B cell (primary cell): ENCODE measurements around the gene NMNAT2. TPM values are rescaled to one million over a fixed set of nuclear protein-coding genes. Genes with fewer than 3 reads are reported as not detected.

Experiments
- ATAC-seq: fragments of 200-7000 bp; cut with Tn5 transposase; one replicate; pipeline ENCODE4 v1.10.0; 2021; ENCODE audit warnings: low read depth, mild to moderate bottlenecking, moderate number of reproducible peaks, moderate library complexity
- CTCF ChIA-PET: fragments of 350-600 bp; sonication (Branson Sonifier 250); formaldehyde crosslinking; loops from one replicate; lab custom pipeline; 2021; ENCODE audit warnings: antibody characterized with exemption, inconsistent platforms; lab: Charles Lee
- POLR2A ChIA-PET: fragments of 350-600 bp; sonication (Branson Sonifier 250); formaldehyde crosslinking; loops from one replicate; lab custom pipeline; 2021; ENCODE audit warnings: antibody characterized with exemption; lab: Charles Lee
- DNase-seq: peaks from one replicate; pipeline ENCODE4 v3.0.0; 2013
- H2AFZ ChIP-seq: 2 replicates; pipeline ENCODE4 v1.6.1; 2012; ENCODE audit warnings: mild to moderate bottlenecking, low read depth, low read length; ENCODE audit not compliant: insufficient read depth, poor library complexity, severe bottlenecking
- H3K27ac ChIP-seq, 2 donors: 1 replicate in 1 of 2; 2 replicates in 1 of 2; pipeline ENCODE4 v1.5.1; 2012 to 2013; ENCODE audit warnings: low read length in 2 of 2, mild to moderate bottlenecking in 2 of 2, moderate library complexity in 1 of 2
- H3K27me3 ChIP-seq, 4 experiments: fragments of 200-600 bp in 1 of 4; sonication (generic) in 1 of 4; replicated peaks in 1 of 4; 1 replicate in 2 of 4; 2 replicates in 2 of 4; pipeline versions ENCODE4 v1.6.1 to v1.7.0; 2013 to 2016; ENCODE audit warnings: low read length in 3 of 4, mild to moderate bottlenecking in 2 of 4, mixed read lengths in 1 of 4, moderate library complexity in 1 of 4; ENCODE audit not compliant: insufficient read depth in 4 of 4, control insufficient read depth in 3 of 4; ENCODE audit errors: control extremely low read depth in 1 of 4
- H3K36me3 ChIP-seq, 2 experiments: replicated peaks in 1 of 2; 1 replicate in 1 of 2; 2 replicates in 1 of 2; pipeline versions ENCODE4 v1.6.1 to v1.7.1; 2013; ENCODE audit warnings: low read length in 1 of 2; ENCODE audit not compliant: insufficient read depth in 2 of 2, control insufficient read depth in 1 of 2; ENCODE audit errors: control extremely low read depth in 1 of 2, extremely low read depth in 1 of 2
- H3K4me1 ChIP-seq, 2 donors: fragments of 200-600 bp in 1 of 2; sonication (generic) in 1 of 2; 1 replicate in 1 of 2; 2 replicates in 1 of 2; pipeline versions ENCODE4 v1.5.1 to v1.6.1; 2013 to 2017; ENCODE audit warnings: low read length in 2 of 2; ENCODE audit not compliant: control insufficient read depth in 2 of 2, insufficient read depth in 2 of 2
- H3K4me2 ChIP-seq: replicated peaks from 2 replicates; pipeline ENCODE3; 2012; ENCODE audit warnings: mild to moderate bottlenecking, low read depth, low read length; ENCODE audit not compliant: poor library complexity, severe bottlenecking
- H3K4me3 ChIP-seq, 5 experiments: fragments of 200-600 bp in 1 of 5; sonication (generic) in 1 of 5; 1 replicate in 3 of 5; 2 replicates in 2 of 5; pipeline versions ENCODE4 v1.5.1 to v1.7.0; 2011 to 2016; ENCODE audit warnings: low read length in 4 of 5, mild to moderate bottlenecking in 4 of 5, low read depth in 2 of 5, control low read depth in 1 of 5, moderate library complexity in 1 of 5; ENCODE audit not compliant: insufficient read depth in 1 of 5; ENCODE audit errors: control extremely low read depth in 1 of 5, extremely low read depth in 1 of 5
- H3K79me2 ChIP-seq: fragments of 200-600 bp; sonication (generic); one replicate; pipeline ENCODE4 v1.6.0; 2016; ENCODE audit warnings: low read length; ENCODE audit not compliant: control insufficient read depth, insufficient read depth
- H3K9ac ChIP-seq: fragments of 200-600 bp; sonication (generic); 2 replicates; pipeline ENCODE4 v1.6.1; 2017; ENCODE audit warnings: mild to moderate bottlenecking, low read length, moderate library complexity
- H3K9me3 ChIP-seq, 3 donors: one replicate each; pipeline versions ENCODE4 v1.6.1 to v1.7.1; 2013; ENCODE audit warnings: low read length in 2 of 3; ENCODE audit not compliant: control insufficient read depth in 2 of 3, insufficient read depth in 1 of 3; ENCODE audit errors: control extremely low read depth in 1 of 3
- H4K20me1 ChIP-seq: 2 replicates; pipeline ENCODE4 v1.6.0; 2012; ENCODE audit warnings: mild to moderate bottlenecking, low read length; ENCODE audit not compliant: insufficient read depth, control insufficient read depth, poor library complexity, severe bottlenecking
- H3K27ac Mint-ChIP-seq: one replicate; pipeline ENCODE4 v1.8.0; 2021; ENCODE audit warnings: mixed read lengths
- H3K27me3 Mint-ChIP-seq: one replicate; pipeline ENCODE4 v1.8.0; 2021; ENCODE audit warnings: mixed read lengths
- H3K4me1 Mint-ChIP-seq: one replicate; pipeline ENCODE4 v1.8.0; 2021; ENCODE audit warnings: mixed read lengths
- H3K4me3 Mint-ChIP-seq: one replicate; pipeline ENCODE4 v1.8.0; 2021; ENCODE audit warnings: mixed read lengths
- H3K9me3 Mint-ChIP-seq: one replicate; pipeline ENCODE4 v1.8.0; 2022; ENCODE audit warnings: mixed read lengths; ENCODE audit not compliant: insufficient read depth
- EZH2 ChIP-seq: IDR thresholded peaks from 2 replicates; pipeline ENCODE4 v1.6.1; 2012; ENCODE audit warnings: borderline replicate concordance, low read depth, mild to moderate bottlenecking, moderate library complexity, low read length; ENCODE audit not compliant: insufficient read depth, poor library complexity, severe bottlenecking
- WGBS: methylation state at CpG from one replicate; pipeline ENCODE4 v1.1.5; 2013; ENCODE audit warnings: missing lambda C conversion rate; ENCODE audit not compliant: insufficient coverage; 5-methylcytosine and 5-hydroxymethylcytosine counted together
- intact Hi-C: fragments of 100-400 bp; cut with micrococcal nuclease; formaldehyde crosslinking; loops from one replicate; pipeline ENCODE4 v1.10.0; 2022
- polyA plus RNA-seq: library from polyadenylated mRNA; depleted of rRNA; stranded (reverse); fragments of >200 nt; gene quantifications from 2 replicates; pipeline ENCODE4 v1.2.3, GENCODE V29; 2012
- total RNA-seq, 2 donors: library from RNA; stranded (reverse); fragments of 120-200 nt in 1 of 2; gene quantifications; 1 replicate in 1 of 2; 2 replicates in 1 of 2; pipeline versions ENCODE4 v1.2.3 to v1.2.4, GENCODE V29; 2013 to 2022
- TF ChIP-seq, protein P1 (sequence below): fragments of 200-600 bp; IDR thresholded peaks from one replicate; pipeline ENCODE4 v1.8.0; 2022; ENCODE audit warnings: antibody characterized with exemption, mild to moderate bottlenecking

Gene NMNAT2
- total and polyA plus RNA-seq, 2 donors (not counting 1 experiment from before 2014, with no cell fraction given) = not detected

DNA sequence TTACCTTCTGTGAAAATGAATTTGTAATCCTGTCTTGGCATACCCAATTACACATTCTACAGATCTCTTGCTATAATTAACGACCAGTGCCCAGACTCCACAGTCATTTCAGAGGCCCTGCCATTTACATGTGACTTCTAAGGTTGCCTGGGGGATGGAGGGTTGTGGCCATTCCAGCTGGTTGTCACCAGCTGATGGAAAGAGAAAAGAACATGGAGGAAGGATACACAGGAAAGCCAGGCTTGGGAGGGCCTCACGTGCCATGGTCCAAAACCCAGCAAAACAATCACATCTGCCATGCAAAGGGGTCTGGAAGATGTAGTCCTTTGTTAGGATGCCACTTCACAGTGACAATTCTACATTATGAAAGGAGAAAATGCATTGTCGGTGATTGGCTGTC, 172.8 kb downstream of the NMNAT2 start:
- TF ChIP-seq, protein P1, sequence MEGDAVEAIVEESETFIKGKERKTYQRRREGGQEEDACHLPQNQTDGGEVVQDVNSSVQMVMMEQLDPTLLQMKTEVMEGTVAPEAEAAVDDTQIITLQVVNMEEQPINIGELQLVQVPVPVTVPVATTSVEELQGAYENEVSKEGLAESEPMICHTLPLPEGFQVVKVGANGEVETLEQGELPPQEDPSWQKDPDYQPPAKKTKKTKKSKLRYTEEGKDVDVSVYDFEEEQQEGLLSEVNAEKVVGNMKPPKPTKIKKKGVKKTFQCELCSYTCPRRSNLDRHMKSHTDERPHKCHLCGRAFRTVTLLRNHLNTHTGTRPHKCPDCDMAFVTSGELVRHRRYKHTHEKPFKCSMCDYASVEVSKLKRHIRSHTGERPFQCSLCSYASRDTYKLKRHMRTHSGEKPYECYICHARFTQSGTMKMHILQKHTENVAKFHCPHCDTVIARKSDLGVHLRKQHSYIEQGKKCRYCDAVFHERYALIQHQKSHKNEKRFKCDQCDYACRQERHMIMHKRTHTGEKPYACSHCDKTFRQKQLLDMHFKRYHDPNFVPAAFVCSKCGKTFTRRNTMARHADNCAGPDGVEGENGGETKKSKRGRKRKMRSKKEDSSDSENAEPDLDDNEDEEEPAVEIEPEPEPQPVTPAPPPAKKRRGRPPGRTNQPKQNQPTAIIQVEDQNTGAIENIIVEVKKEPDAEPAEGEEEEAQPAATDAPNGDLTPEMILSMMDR = no peak
- TF ChIP-seq EZH2 = no peak
- Histone ChIP-seq H3K27me3 (peaks cover 0 to 11% (median 1%) of the 10 kb centered on the region in 4 experiments), H3K36me3 (no peaks in the 10 kb centered on the region), H2AFZ (no peak overlapping the region), H3K9me3 (no peaks in the 10 kb centered on the region), H3K9ac (no peak overlapping the region), H3K79me2 (no peaks in the 10 kb centered on the region), H3K27ac (no peak overlapping the region), H3K4me2 (no peak overlapping the region), H3K4me1 (no peaks in the 10 kb centered on the region), H4K20me1 (no peaks in the 10 kb centered on the region), H3K4me3 (no peak overlapping the region)
- intact Hi-C loops = no loop called here
- Mint-ChIP-seq H3K27ac (no peak overlapping the region), H3K27me3 (peaks cover 43% of the 10 kb centered on the region), H3K4me1 (no peaks in the 10 kb centered on the region), H3K4me3 (no peak overlapping the region), H3K9me3 (no peaks in the 10 kb centered on the region)
- WGBS = no CpG with 5 or more reads among the region's 3 CpGs
- DNase-seq (no peak), ATAC-seq (no peak)
- POLR2A ChIA-PET = no interaction called here
- CTCF ChIA-PET = no interaction called here

DNA sequence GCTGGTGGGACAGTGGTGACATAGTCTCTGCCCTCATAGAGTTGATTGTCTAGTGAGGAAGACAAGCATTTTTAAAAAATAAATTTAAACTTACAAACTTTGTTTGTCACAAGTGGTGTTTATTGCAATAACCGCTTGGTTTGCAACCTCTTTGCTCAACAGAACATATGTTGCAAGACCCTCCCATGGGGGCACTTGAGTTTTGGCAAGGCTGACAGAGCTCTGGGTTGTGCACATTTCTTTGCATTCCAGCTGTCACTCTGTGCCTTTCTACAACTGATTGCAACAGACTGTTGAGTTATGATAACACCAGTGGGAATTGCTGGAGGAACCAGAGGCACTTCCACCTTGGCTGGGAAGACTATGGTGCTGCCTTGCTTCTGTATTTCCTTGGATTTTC, 173.7 kb downstream of the NMNAT2 start:
- no peak for ATAC-seq
- Mint-ChIP-seq H3K9me3 (no peaks in the 10 kb centered on the region), H3K4me3 (no peak overlapping the region), H3K4me1 (no peaks in the 10 kb centered on the region), H3K27me3 (peaks cover 35% of the 10 kb centered on the region), H3K27ac (no peak overlapping the region)
- Histone ChIP-seq H3K36me3 (no peaks in the 10 kb centered on the region), H3K4me2 (no peak overlapping the region), H3K4me3 (no peak overlapping the region), H3K9me3 (no peaks in the 10 kb centered on the region), H3K9ac (no peak overlapping the region), H2AFZ (no peak overlapping the region), H3K79me2 (no peaks in the 10 kb centered on the region), H3K4me1 (no peaks in the 10 kb centered on the region), H3K27ac (no peak overlapping the region), H3K27me3 (peaks cover 0 to 12% (median 1%) of the 10 kb centered on the region in 4 experiments), H4K20me1 (no peaks in the 10 kb centered on the region)
- intact Hi-C loops = no loop called here
- TF ChIP-seq, protein P1 = no peak
- TF ChIP-seq EZH2 = no peak
- ChIA-PET POLR2A (no interaction called here), CTCF (no interaction called here)
- DNase-seq = no peak
- WGBS = 100% methylated on average over 1 of the region's 1 CpG
